Amygdala (tissue), 56 donors: ENCODE results near the gene RNF128.
"Not testable (repeated sequence)": the region's sequence is repeated elsewhere in the genome, so short reads cannot be mapped to it uniquely, and the experiment has no call there.

Experiments
- DNase-seq, 56 donors: peaks; one replicate each; lab custom pipeline; 2025; lab: John Stamatoyannopoulos, UW

Gene RNF128

DNA sequence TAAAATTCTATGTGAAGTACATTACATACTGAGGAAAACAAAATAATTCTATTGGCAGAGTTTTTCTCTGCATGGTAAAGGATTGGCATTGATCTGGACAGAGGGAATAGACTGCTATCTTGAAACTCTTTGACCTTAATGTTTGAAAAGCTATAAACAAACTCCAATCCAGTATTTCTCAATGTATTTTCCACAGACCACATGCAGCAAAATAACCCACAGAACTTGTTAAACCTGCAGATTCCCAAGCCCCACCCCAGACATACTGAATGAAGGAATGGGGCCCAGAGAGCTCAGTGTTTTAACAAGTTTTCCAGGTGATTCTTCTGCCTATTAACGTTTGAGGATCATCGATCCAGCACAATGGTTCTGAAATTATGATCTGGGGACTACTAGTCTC is 15.7 kb downstream of the RNF128 start:
- DNase-seq = no peak

GRCh38 chrX:106742805-106743204 is 16.3 kb downstream of the RNF128 start:
- no peak for DNase-seq

- DNase-seq = no peak
These were observed 21.9 kb downstream of the RNF128 start for GRCh38 chrX:106748377-106748776.

- no peak for DNase-seq
These were observed 24.9 kb downstream of the RNF128 start for GRCh38 chrX:106751407-106751806.

GRCh38 chrX:106752101-106752678 is 25.7 kb downstream of the RNF128 start:
- no peak for DNase-seq

DNA sequence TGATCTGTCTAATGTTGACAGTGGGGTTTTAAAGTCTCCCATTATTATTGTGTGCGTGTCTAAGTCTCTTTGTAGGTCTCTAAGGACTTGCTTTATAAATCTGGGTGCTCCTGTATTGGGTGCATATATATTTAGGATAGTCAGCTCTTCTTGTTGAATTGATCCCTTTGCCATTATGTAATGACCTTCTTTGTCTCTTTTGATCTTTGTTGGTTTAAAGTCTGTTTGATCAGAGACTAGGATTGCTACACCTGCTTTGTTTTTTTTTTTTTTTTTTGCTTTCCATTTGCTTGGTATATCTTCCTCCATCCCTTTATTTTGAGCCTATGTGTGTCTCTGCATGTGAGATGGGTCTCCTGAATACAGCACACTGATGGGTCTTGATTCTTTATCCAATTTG is 42.8 kb downstream of the RNF128 start:
- DNase-seq = not testable (repeated sequence)

GRCh38 chrX:106774981-106775380 is 48.5 kb downstream of the RNF128 start:
- DNase-seq = no peak

DNA sequence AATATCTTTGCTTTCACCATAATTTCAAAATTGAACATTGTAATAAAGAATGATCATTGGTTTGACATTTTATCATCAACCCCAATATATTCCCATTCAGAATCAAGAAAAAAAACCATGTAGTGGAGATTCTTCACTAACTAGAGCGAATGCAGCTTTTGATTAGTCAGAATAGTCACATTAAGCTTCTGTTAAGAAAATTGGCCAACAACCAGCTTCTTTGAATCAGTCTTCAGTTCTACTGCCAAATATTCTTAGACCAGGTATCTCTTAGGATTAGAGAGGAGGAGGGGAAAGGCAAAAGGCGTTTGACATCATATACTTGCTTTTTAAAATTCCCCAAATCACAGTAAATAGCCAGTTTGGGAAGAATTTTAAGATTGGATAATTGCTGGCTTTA is 53.8 kb downstream of the RNF128 start:
- DNase-seq = no peak

DNA sequence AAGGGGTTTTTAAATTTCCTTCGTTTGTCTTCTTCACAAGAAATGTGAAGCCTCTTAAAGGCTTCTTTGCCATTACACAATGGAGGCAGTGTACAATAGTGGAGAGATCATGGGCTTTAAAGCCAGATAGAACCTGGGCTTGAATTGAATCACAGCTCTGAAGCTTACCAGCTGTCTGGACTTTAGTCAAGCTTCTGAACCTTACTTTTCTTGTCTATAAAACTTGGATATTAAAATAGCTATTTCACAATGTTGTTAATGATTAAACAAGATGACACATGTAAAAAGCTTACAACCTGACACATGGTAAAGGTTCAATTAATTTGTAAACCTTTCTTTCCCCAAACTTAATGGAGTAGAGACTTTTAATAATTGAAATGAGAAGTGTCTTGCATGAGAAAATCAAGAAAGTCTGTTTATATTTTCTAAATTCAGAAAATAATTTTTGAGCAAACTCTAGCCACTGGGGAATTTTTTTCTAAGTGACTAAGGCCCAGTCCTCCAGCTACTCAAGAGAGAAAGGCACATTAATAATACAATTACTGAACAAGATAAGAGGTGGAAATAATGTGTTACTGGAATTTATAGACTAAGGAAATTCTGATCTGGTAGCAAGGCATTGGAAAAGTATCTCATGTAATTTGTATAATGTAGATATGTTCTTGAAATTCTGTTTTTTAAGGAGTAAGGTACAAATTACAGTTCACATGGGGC is 54.3 kb downstream of the RNF128 start:
- DNase-seq = no peak

GRCh38 chrX:106783716-106784115 is 57.2 kb downstream of the RNF128 start:
- DNase-seq = no peak

DNA sequence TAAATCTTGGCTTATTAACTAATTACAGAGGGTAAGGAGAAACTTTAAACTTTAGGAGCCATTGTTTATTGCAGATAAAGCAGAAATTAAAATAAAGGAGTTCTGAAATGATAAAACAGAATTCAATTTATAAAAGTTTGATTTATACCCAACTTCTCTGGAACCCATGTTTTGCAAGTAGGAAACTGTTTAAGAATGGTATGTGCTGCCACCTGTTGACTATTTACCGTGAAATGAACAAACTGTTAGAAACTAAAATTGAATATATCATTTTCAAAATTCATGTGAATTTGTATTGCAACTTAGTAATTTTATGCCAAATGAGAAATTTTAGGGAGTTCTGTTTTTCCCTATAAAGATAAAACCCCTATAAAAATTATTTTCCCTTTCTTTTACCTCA is 65.0 kb downstream of the RNF128 start:
- no peak for DNase-seq

DNA sequence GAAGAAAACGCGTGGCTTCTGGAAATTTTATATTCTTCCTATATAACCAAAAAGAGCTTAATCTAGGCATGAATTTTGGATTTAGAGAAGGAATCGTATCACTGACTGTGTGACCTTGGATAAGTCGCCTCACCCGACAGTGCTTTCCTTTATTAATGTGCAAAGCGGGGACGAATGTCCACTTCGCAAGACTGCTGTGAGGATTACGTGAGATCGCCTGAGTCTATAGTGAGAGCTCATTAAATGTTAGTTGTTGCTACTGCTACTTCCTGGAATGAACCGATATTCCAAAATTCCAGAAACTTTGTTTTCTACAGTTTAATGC is 75.5 kb downstream of the RNF128 start:
- no peak for DNase-seq

GRCh38 chrX:106802388-106803275 is 76.1 kb downstream of the RNF128 start, which contains the start of gene TBC1D8B:
Gene TBC1D8B (plus strand): TSS chrX:106802673. CDS start chrX:106802854, 181 bp downstream.
- peak in 54 of 56 donors; percentile 1 to 86 (median 56) for DNase-seq

DNA sequence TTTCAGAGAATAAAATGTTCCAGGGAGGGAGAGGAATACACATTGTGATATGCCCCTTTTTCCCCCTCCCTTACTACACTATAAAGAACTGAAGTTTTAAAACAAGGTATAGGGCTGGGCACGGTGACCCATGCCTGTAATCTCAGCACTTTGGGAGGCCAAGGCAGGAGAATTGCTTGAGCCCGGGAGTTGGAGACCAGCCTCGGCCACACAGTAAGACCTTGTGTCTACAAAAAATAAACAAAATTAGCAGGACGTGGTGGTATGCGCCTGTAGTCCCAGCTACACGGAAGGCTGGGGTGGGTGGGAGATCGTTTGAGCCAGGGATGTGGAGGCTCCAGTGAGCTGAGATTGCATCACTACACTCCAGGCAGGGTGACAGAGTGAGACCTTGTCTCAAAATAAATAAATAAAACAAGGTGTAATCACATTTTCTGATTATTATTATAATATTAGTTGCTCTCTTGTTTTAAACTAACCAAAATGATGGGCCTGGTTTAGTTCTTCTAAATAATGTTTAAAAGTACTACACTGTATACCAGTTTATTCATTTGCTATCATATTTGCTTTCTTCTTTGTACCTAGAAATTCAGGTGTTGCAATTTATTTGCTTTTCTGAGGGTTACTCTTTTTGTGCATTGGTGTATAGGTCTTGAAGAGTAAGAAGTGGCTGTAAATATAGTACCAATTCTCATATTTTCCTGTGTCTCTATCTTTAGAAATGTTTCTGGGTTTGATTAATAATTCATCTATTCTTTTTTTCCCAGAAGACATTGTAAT is 84.8 kb downstream of the RNF128 start:
- DNase-seq = no peak

DNA sequence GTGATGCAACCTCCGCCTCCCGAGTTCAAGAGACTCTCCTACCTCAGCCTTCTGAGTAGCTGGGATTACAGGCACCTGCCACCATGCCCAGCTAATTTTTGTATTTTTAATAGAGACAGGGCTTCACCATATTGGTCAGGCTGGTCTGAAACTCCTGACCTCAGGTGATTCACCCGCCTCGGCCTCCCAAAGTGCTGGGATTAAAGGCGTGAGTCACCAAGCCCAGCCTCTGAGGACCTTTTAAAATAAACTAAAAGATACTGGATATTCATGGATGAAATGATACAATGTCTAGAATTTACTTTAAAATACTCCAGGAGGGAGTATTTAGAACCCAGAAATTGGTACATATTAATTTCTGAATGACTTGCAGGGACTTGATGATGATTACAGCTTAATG is 86.4 kb downstream of the RNF128 start:
- not testable (repeated sequence) for DNase-seq

DNA sequence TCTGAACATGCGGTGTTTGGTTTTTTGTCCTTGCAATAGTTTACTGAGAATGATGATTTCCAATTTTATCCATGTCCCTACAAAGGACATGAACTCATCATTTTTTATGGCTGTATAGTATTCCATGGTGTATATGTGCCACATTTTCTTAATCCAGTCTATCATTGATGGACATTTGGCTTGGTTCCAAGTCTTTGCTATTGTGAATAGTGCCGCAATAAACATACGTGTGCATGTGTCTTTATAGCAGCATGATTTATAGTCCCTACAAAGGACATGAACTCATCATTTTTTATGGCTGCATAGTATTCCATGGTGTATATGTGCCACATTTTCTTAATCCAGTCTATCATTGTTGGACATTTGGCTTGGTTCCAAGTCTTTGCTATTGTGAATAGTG is 87.6 kb downstream of the RNF128 start:
- not testable (repeated sequence) for DNase-seq
